Hematopoietic multipotent progenitor cell treated with erythropoietin and hydrocortisone succinate and interleukin-3 and kit ligand, for 4 days (in vitro differentiated cells): Measurements from ENCODE around the gene MYLK.
A peak's percentile ranks its signal among the peaks of the same experiment; 100 is the strongest.

ENCODE experiments used
- DNase-seq: peaks from one replicate; pipeline ENCODE4 v3.0.0-alpha.2; 2015

Gene MYLK

DNA sequence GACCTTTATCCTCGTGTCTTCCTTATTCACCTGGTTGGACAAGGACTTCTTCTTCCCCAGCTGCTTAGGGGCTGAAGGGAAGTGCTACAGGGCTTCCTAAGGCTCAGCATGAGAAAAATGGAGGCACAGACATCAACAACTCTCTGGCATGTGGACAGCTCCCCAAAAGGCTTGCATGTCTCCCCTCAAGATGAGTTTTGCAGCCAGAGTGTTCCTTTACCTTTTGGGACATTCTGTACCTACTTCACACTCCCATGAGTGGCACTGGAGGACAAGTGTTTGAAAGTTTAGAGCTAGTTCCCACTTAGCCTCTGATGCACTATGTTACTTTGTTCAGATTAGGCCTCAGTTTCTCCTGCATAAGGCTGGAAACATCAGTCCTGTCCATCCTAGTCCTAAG is 222.2 kb downstream of the MYLK start:
- DNase-seq = no peak

DNA sequence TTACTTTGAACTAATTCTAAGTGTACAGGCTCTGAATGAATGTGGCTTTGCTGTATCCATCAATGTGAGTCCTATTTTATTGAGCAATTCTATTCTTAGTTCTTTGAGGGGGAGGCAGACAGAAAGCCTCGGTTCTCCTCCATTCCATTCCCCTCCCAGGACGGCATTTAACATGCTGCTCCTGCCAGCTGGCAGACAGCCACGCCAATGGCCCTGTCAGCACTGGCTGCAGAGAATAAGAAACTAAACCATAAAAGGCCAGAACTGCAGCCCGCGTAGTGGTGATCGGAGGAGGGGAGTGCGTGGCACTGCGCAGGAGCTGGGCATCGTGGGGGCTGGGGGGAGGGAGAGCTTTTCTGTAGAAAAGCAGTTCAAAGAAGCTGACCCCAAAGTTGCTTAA is 223.2 kb downstream of the MYLK start:
- DNase-seq = peak; percentile 18

DNA sequence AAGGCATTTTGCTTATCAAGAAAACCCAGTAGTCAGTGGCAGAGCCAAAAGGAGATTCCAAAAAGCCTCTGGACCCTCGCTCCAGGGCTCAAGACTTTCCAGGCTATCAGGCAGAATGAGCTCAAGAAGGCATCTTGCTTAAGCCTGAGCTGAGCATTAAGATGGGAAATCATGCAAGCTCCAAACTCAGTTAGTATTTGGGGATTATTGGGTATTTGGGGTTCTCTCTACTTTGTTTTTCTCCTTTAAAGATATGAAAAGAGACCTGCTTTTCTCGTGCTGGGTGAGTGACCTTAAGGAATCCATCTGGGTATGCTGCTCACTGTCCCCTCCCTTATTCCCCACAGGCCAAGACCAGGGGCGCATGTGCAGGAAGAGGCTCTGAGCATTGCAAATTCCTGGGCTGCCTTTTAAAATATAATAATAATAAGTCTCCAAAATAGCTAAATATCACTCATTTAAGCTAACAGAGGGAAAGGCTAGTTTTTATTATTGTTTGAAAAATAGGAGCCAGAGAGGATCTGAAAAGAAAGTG is 223.9 kb downstream of the MYLK start:
- no peak for DNase-seq

DNA sequence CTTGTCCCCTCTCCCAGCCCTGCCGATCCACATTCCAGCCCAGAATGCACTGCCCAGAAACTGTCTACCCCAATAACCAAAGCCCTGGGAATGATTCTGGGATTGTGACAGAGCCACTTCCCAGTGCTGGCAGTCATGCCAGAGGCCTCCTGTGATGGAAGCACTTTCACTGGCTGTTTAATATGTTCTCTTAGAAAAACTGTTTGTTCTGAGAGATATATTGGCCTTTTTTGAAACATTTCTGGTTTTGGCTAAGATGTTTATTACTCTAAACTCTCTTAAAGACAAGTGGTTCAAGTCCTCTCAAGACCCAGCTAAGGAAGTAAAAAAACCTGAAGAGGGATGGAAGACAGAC is 225.3 kb downstream of the MYLK start:
- DNase-seq = no peak

DNA sequence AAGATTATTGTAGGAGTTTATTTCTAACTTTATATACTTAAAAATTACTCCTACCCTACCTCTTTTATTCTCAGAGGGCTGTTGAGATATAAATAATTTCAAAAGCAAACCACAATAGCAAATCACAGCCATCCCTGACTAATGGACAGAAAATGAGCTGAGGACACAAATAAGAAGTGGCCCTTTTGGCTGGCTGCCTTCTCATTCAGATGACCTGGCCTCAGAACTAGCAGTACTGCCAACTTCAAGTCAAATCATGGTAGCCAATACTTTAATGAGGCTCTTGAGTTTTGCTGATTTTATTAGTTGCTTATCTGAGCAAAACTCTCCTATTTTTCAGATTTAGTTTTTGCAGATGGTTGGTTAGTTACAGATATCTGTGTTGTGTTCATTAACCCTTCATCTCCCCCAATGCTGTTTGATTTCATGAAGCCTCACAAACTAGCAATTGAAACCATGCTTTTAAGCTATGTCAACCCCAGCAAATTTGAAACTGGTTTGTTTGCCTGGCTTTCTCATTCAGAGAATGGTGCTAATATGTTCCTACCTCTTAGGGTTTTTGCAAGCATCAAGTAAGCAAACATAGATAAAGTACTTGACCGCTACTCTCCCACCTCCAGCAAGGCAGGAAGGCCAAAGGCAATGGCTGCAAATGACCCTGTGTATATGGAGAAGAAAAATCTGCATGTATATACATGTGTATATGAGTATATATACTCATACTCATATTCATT is 225.8 kb downstream of the MYLK start:
- DNase-seq = no peak

GRCh38 chr3:123657568-123657967 is 226.6 kb downstream of the MYLK start:
- no peak for DNase-seq

DNA sequence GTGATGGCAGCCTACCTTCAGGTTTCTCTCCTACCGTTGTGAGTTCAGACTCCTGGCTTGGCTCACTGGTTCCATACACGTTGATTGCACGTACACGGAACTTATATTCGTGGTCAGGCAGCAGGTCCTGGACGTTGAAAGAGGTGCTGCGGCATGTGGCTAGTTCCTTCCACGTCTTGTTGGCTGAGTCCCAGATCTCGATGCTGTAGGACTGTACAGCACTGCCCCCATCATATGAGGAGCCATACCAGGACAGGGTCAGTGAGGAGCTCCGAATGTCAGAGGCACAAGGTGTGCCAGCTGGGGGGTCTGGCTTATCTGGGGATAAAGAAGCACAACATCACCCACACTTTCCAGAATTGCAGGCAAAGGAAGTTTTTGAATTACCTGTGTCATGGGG is 227.0 kb downstream of the MYLK start:
- no peak for DNase-seq

- peak; percentile 44 for DNase-seq
Measured at GRCh38 chr3:123656691-123657090, 227.4 kb downstream of the MYLK start.

DNA sequence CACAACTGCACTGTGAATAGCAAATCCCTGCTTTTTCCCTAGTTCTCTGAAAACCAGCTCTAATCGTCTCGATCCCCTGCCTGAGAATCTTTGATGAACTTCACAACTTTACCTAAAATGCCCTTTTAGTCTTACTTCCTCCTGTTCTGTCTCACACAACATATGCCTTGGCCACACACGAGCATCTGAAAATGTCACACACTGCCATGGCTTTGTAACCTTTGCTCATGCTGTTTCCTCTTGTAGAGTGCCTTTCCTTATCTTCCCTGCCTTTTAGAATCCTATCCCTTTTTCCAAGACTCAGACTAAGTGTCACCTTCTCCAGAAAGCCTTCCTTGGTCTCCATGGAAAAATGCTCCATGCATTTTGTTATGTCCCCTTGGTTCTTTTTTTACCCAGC is 227.9 kb downstream of the MYLK start:
- DNase-seq = no peak

DNA sequence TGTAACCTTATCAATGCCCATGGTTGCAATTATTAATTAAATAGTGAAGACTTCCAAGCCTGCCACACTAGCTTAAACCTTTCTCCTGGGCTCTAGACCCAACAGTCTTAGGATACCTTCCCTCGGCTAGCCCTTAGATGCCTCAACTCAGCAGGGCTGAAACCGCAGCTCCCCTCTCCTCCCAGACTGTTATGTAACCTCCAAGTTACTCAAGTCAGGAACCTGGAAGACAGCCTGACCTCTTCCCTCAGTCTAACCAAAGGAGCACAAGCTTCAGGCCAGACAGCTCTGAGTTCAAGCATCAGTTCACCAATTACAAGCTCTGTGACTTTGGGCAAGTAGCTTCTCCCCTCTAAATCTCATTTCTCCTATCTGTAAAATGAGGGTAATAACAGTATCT is 228.7 kb downstream of the MYLK start:
- DNase-seq = no peak

DNA sequence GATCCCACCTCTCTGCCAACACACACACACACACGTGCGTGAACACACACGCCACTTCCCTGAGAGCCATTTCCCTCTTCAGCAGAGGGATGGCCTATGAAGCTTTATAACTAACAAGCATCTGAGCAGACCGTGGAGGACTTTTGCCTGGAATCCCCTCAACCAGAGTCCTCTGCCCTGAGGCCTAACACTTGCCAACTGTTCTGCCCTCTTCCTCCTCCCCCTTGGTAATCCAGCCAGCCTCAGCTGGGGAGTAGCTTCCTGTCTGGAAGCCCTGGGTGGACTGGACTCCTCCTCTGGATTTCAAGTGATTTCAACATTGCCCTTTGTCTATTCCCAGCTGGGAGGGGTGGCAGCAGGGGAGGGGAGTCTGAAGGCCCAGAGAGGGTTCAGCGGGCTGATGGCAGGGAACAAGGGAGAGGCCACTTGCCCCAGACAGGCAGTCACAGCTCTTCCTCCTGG is 230.9 kb downstream of the MYLK start:
- DNase-seq = no peak

- peak; percentile 86 for DNase-seq
Measured at GRCh38 chr3:123652342-123652984, 231.7 kb downstream of the MYLK start.

GRCh38 chr3:123651449-123652341 is 232.4 kb downstream of the MYLK start:
- DNase-seq = peak; percentile 20

GRCh38 chr3:123650101-123650500 is 234.0 kb downstream of the MYLK start:
- no peak for DNase-seq

- no peak for DNase-seq
Measured at GRCh38 chr3:123648696-123649405, 235.3 kb downstream of the MYLK start.

DNA sequence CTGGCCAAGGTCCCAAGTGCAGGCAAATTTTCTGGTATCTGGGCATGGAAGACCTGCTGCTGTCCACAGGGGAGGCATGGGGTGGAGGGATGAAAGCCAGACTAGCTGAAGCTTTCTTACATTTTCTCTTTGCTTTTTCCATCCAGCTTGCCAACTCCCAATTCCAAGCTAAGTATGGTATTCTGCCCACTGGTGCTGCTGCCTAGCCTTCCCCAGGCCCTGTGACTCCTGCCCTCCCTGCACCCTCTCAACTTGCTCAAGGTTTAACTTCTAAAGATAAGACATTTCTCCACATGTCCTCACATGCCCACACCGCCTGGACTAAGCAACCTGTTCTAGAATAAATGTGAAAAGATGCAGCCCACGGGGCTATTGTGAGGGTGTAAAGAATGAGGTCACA is 239.8 kb downstream of the MYLK start:
- no peak for DNase-seq

DNA sequence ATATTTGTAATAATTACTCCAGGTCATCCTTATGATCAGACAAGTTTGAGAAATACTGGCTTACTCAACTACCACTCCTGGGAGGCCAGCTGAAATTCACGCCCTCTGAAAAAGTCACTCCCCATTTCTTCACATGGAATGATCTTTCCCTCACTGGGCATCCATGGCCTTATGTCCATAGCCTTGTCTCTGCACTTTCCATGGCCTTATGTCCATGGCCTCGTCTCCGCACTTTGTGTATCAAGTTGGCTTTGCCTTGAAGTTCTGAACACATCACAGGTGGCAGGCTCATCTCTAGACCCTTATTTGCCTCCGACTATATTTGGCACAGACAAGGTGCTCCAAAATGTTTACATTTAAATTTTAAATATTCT is 241.2 kb downstream of the MYLK start:
- DNase-seq = no peak

DNA sequence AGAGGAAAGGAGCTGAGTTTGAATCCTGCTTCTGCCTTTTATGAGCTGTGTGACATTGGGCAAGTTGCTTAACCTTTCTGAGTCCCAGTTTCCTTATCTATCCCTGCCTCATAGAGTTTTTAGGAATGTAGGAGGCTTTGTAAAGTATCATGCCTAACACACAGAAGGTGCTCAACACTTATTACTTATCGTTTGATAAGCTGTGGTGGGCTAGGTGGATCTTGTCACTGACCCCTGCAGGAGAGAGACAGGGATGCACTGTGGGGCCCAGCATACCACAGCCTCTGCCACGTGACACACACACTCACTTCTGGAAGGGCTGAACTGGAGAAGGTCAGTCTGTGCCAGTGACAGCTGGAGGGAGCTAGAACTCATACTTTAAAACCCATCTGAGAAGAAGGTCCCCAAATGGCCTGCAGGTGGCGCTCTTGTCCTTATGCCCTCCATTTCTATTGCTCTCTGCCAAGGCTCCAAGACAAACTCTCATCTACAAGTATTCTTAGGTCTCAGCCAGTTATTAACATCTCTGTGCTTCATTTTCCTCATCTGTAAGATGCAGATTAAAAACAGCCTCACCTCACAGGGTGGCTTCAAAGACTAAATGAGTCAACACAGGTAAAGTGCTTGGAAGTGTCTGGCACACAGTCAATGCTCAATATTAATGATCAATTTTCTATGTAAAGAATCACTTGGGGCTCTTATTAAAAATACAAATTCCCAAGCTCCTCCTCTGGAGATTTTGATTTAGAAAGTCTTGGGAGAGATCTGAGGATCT is 241.8 kb downstream of the MYLK start:
- peak; percentile 93 for DNase-seq

DNA sequence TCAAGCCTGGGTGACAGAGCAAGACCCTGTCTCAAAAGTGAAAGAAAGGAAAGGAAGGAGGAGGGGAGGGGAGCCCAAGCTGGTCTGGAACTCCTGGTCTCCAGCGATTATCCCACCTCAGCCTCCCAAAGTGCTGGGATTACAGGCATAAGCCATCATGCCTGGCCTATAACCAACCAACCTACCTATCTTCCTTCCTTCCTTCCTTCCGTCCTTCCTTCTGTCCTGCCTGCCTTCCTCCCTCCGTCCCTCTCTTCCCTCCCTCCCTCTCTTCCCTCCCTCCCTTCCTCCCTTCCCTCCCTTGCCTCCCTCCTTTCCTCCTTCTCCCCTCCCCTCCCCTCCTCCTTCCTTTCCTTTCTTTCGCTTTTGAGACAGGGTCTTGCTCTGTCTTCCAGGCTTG is 242.6 kb downstream of the MYLK start:
- DNase-seq = no peak

GRCh38 chr3:123640740-123641462 is 243.2 kb downstream of the MYLK start:
- no peak for DNase-seq

DNA sequence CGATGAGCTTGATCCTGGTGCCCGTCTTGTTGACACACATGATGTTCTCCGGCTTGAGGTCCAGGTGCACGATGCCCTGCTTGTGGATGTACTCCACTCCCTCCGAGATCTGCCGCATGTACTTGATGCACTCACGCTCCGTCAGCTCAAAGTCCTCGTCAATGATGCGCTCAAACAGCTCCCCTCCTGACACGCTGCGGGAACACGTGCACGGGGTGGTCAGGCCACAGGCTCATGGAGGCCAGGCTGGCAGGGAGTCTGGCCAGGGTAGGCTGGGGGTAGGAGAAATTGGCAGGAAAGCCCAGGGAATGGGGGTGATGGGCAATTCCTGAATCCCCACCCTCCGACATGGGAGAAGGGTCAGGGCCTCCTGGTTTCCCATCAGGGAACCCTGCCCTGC is 243.8 kb downstream of the MYLK start:
- DNase-seq = no peak
